ENCODE measurements around the gene ADGRD2. TPM values are rescaled to one million over a fixed set of nuclear protein-coding genes. Genes with fewer than 3 reads are reported as not detected.

ADGRD2 gene
- polyA plus RNA-seq, 1 donor (not counting 4 experiments of a cell fraction or from before 2014, with no cell fraction given) = not detected

DNA sequence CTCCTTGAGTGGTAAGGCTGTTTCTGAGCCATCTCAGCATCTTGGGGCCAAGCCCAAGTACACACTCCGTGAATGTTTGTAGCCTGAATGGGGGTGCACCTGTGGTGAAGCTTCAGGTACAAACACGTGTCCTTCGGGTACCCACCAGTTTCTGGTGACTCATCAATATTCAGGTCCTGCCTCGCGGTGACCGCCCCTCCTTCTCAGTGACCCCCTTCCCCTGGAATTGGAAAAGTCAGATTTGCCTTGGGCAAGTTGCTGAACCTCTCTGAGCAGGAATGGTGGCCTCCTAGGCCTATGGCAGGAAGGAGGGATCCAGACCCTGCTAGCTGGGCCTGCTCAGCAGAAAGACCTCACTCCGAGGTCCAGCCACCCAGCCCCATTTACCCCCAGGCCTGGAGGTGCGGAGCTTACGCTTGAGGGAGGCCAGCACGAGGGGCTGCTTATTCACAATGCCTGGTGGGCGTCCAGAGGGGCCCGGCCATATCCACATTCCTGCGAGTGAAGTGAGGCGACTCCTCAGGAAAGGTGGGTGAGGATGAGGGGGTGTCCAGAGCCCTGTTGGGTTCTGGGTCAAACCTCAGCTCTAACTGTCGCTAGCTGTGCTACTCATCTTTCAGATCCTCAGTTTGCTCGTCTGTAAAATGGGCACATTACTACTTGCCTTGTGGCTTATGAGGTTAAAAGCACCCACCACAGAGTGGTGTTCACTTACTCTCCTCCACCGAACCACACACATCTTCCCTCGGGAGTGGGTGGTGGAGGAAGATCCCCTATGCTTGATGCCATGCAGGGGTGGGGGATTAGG, 7.0 kb downstream of the ADGRD2 start:
- Histone ChIP-seq H4K20me1 (ENCODE audit: control insufficient read depth, extremely low read depth, insufficient read depth, low read length) (no peaks in the 10 kb centered on the region), H3K4me2 (ENCODE audit: control insufficient read depth, extremely low read depth, insufficient read depth, low read depth, low read length) (no peak overlapping the region), H3K4me3 (ENCODE audit: control insufficient read depth in 2 of 3, extremely low read depth in 1 of 3, insufficient read depth in 2 of 3, low read depth in 1 of 3, low read length in 3 of 3) (no peak overlapping the region), H3K79me2 (ENCODE audit: control insufficient read depth, insufficient read depth, low read length) (no peaks in the 10 kb centered on the region), H2AFZ (ENCODE audit: control insufficient read depth, low read length) (no peak overlapping the region), H3K4me1 (ENCODE audit: control insufficient read depth, extremely low read depth, insufficient read depth, low read length) (no peaks in the 10 kb centered on the region), H3K9me1 (ENCODE audit: control insufficient read depth, extremely low read depth, insufficient read depth, low read length) (no peaks in the 10 kb centered on the region), H3K27ac (ENCODE audit: control insufficient read depth, insufficient read depth, low read length) (no peak overlapping the region), H3K9me3 (ENCODE audit: control insufficient read depth, low read depth, low read length) (peaks cover 3% of the 10 kb centered on the region), H3K9ac (ENCODE audit: control insufficient read depth, extremely low read depth, insufficient read depth, low read length) (no peak overlapping the region), H3K36me3 (ENCODE audit: control insufficient read depth in 2 of 2, extremely low read depth in 1 of 2, insufficient read depth in 2 of 2, low read length in 2 of 2) (no peaks in the 10 kb centered on the region), H3K27me3 (ENCODE audit: control insufficient read depth, extremely low read depth, insufficient read depth, low read length) (peaks cover 7% of the 10 kb centered on the region)
- dilution Hi-C loops (cut with MboI; ENCODE audit: extremely low pct_ligation_motif_present, low sequenced_read_pairs) = no loop called here
- TF ChIP-seq CTCF (optimal IDR thresholded peaks at IDR 0.05 in 1 of 3, IDR thresholded peaks at IDR 0.05 in 1 of 3, conservative IDR thresholded peaks at IDR 0.05 in 1 of 3; ENCODE audit: extremely low read depth in 1 of 3, insufficient read depth in 2 of 3, low read length in 3 of 3) (no peak), EZH2 (IDR thresholded peaks at IDR 0.05; ENCODE audit: low read length) (no peak)
- FAIRE-seq = no peak
- no peak for DNase-seq (ENCODE audit: low read depth, low spot score)

DNA sequence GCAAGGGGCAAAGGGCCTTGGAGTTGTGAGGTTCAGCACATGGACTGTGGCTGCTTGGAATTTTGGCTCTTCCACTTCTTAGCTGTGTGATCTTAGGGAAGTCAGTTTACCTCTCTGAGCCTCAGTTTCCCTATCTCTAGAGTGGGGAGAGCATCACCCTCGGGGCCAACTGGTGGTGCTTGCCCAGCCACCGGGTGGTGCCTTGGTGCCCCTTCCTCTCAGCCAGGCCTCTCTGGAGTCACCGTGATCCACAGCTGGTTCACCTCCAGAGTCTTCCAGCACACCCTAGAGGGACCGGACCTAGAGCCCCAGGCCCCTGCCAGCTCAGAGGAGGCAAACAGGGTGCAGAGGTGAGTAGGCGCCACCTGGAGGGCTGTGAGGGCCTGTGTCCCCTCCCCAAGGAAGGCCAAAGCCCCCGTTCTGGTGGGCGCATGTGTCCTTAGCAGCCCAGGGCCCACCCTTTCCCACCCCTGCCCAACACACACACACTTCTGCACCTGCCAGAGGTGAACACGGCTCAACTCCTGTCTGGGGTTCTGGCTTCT, 7.7 kb downstream of the ADGRD2 start:
- DNase-seq (ENCODE audit: low read depth, low spot score) = no peak
- Histone ChIP-seq H3K27ac (ENCODE audit: control insufficient read depth, insufficient read depth, low read length) (no peak overlapping the region), H3K36me3 (ENCODE audit: control insufficient read depth in 2 of 2, extremely low read depth in 1 of 2, insufficient read depth in 2 of 2, low read length in 2 of 2) (no peaks in the 10 kb centered on the region), H4K20me1 (ENCODE audit: control insufficient read depth, extremely low read depth, insufficient read depth, low read length) (no peaks in the 10 kb centered on the region), H3K9me3 (ENCODE audit: control insufficient read depth, low read depth, low read length) (peaks cover under 1% of the 10 kb centered on the region), H3K4me1 (ENCODE audit: control insufficient read depth, extremely low read depth, insufficient read depth, low read length) (no peaks in the 10 kb centered on the region), H3K4me3 (ENCODE audit: control insufficient read depth in 2 of 3, extremely low read depth in 1 of 3, insufficient read depth in 2 of 3, low read depth in 1 of 3, low read length in 3 of 3) (no peak overlapping the region), H3K79me2 (ENCODE audit: control insufficient read depth, insufficient read depth, low read length) (no peaks in the 10 kb centered on the region), H3K4me2 (ENCODE audit: control insufficient read depth, extremely low read depth, insufficient read depth, low read depth, low read length) (no peak overlapping the region), H3K9ac (ENCODE audit: control insufficient read depth, extremely low read depth, insufficient read depth, low read length) (no peak overlapping the region), H3K27me3 (ENCODE audit: control insufficient read depth, extremely low read depth, insufficient read depth, low read length) (peaks cover 1% of the 10 kb centered on the region), H2AFZ (ENCODE audit: control insufficient read depth, low read length) (no peak overlapping the region), H3K9me1 (ENCODE audit: control insufficient read depth, extremely low read depth, insufficient read depth, low read length) (no peaks in the 10 kb centered on the region)
- FAIRE-seq = no peak
- TF ChIP-seq CTCF (optimal IDR thresholded peaks at IDR 0.05 in 1 of 3, IDR thresholded peaks at IDR 0.05 in 1 of 3, conservative IDR thresholded peaks at IDR 0.05 in 1 of 3; ENCODE audit: extremely low read depth in 1 of 3, insufficient read depth in 2 of 3, low read length in 3 of 3) (peak in 2 of 3 experiments; percentile 15 to 45), EZH2 (IDR thresholded peaks at IDR 0.05; ENCODE audit: low read length) (no peak)
- dilution Hi-C loops (cut with MboI; ENCODE audit: extremely low pct_ligation_motif_present, low sequenced_read_pairs) = no loop called here

All from keratinocyte (primary cell).